ENCODE results near the gene DGKA. TPM values are rescaled to one million over a fixed set of nuclear protein-coding genes. Genes with fewer than 3 reads are reported as not detected.
A peak's percentile ranks its signal among the peaks of the same experiment; 100 is the strongest.

The DGKA gene
- total and polyA plus RNA-seq, 8 donors = 30.6 to 47.6 (median 37.8) TPM

GRCh38 chr12:55955344-55955743 is 24.4 kb downstream of the DGKA start:
- Histone ChIP-seq H3K27me3 (no peaks in the 10 kb centered on the region), H3K4me1 (no peaks in the 10 kb centered on the region), H3K9me3 (no peaks in the 10 kb centered on the region), H3K27ac (no peak overlapping the region), H3K4me3 (no peak overlapping the region), H3K36me3 (peaks cover 0 to 39% of the 10 kb centered on the region in 2 donors)
- no peak for TF ChIP-seq CTCF (IDR thresholded peaks at IDR 0.05)
- ATAC-seq = no peak
- intact Hi-C loops (cut with DNase I) = no loop called here
- no peak for DNase-seq

GRCh38 chr12:55955800-55956508 is 25.0 kb downstream of the DGKA start:
- Histone ChIP-seq H3K27ac (no peak overlapping the region), H3K4me1 (no peaks in the 10 kb centered on the region), H3K27me3 (no peaks in the 10 kb centered on the region), H3K9me3 (no peaks in the 10 kb centered on the region), H3K36me3 (peaks cover 0 to 35% of the 10 kb centered on the region in 2 donors), H3K4me3 (no peak overlapping the region)
- peak in 1 of 2 donors; percentile 21 for TF ChIP-seq CTCF (IDR thresholded peaks at IDR 0.05)
- no peak for DNase-seq
- peak; percentile 70 for ATAC-seq
- intact Hi-C loops (cut with DNase I) = no loop called here

GRCh38 chr12:55957106-55957859 is 26.3 kb downstream of the DGKA start:
- no peaks in the 10 kb centered on the region for H3K4me1 ChIP-seq
- H3K27me3 ChIP-seq = no peaks in the 10 kb centered on the region
- no peak for TF ChIP-seq CTCF (IDR thresholded peaks at IDR 0.05)
- no peak overlapping the region for H3K27ac ChIP-seq
- H3K4me3 ChIP-seq = no peak overlapping the region
- DNase-seq (peak in 1 of 4 donors; percentile 50), ATAC-seq (peak; percentile 78)
- intact Hi-C loops (cut with DNase I) = no loop called here
- peaks cover 0 to 22% of the 10 kb centered on the region in 2 donors for H3K36me3 ChIP-seq
- no peaks in the 10 kb centered on the region for H3K9me3 ChIP-seq

- DNase-seq (no peak), ATAC-seq (no peak)
- H3K27me3 ChIP-seq = no peaks in the 10 kb centered on the region
- H3K4me3 ChIP-seq = no peak overlapping the region
- peaks cover 6 to 23% of the 10 kb centered on the region in 2 donors for H3K4me1 ChIP-seq
- H3K27ac ChIP-seq = no peak overlapping the region
- TF ChIP-seq CTCF (IDR thresholded peaks at IDR 0.05) = no peak
- intact Hi-C loops (cut with DNase I) = no loop called here
- no peaks in the 10 kb centered on the region for H3K36me3 ChIP-seq
- no peaks in the 10 kb centered on the region for H3K9me3 ChIP-seq
Observed at GRCh38 chr12:55963760-55964159, 32.8 kb downstream of the DGKA start.

GRCh38 chr12:55965240-55965639 is 34.3 kb downstream of the DGKA start:
- Histone ChIP-seq H3K27me3 (no peaks in the 10 kb centered on the region), H3K27ac (no peak overlapping the region), H3K4me1 (peaks cover 6 to 23% of the 10 kb centered on the region in 2 donors), H3K9me3 (no peaks in the 10 kb centered on the region), H3K36me3 (no peaks in the 10 kb centered on the region), H3K4me3 (no peak overlapping the region)
- intact Hi-C loops (cut with DNase I) = no loop called here
- ATAC-seq = no peak
- TF ChIP-seq CTCF (IDR thresholded peaks at IDR 0.05) = no peak
- DNase-seq = no peak
